ENCODE data around the gene CALCOCO1. TPM values are rescaled to one million over a fixed set of nuclear protein-coding genes. Genes with fewer than 3 reads are reported as not detected.

The CALCOCO1 gene
- total RNA-seq, 2 experiments from 2014 or later = 12.8 to 25.1 TPM

- Histone ChIP-seq H3K4me1 (ENCODE audit: insufficient read depth, low read length, poor library complexity, severe bottlenecking) (no peaks in the 10 kb centered on the region), H3K9me2 (ENCODE audit: insufficient read depth, low read length) (no peaks in the 10 kb centered on the region), H2AFZ (ENCODE audit: low read length) (no peak overlapping the region), H3K4me2 (ENCODE audit: low read length) (no peak overlapping the region), H4K20me1 (ENCODE audit: insufficient read depth, low read length) (no peaks in the 10 kb centered on the region), H3K79me2 (ENCODE audit: insufficient read depth, low read depth, low read length) (no peaks in the 10 kb centered on the region), H3K36me3 (ENCODE audit: insufficient read depth, low read length) (peaks cover 79% of the 10 kb centered on the region), H3K27ac (ENCODE audit: low read depth, low read length, poor library complexity, severe bottlenecking) (no peak overlapping the region), H3K9me3 (ENCODE audit: low read length) (no peaks in the 10 kb centered on the region), H3K4me3 (ENCODE audit: low read depth, low read length, poor library complexity, severe bottlenecking) (no peak overlapping the region)
- CTCF ChIA-PET (ENCODE audit: unreplicated experiment) = no interaction called here
- intact Hi-C loops (cut with micrococcal nuclease; ENCODE audit: unreplicated experiment) = no loop called here
- POLR2A ChIA-PET = interaction anchor here (0.9 kb wide), 1 partner anchor 10 kb away, joined by 3 read pairs; no protein-coding TSS in a partner anchor
- TF ChIP-seq EZH2phosphoT487 (IDR thresholded peaks at IDR 0.05; ENCODE audit: borderline replicate concordance, low read depth, low read length) = no peak
- TF ChIP-seq CTCF (conservative IDR thresholded peaks at IDR 0.05; ENCODE audit: low read length) = no peak
- no TSS peak for BruUV-seq (replicated peaks)
- no peak for DNase-seq (ENCODE audit: low spot score)
These were observed 62.3 kb downstream of the CALCOCO1 start for GRCh38 chr12:53664936-53665335.

GRCh38 chr12:53664191-53664590 is 63.1 kb downstream of the CALCOCO1 start:
- Histone ChIP-seq H2AFZ (ENCODE audit: low read length) (no peak overlapping the region), H3K4me2 (ENCODE audit: low read length) (no peak overlapping the region), H3K4me3 (ENCODE audit: low read depth, low read length, poor library complexity, severe bottlenecking) (no peak overlapping the region), H3K4me1 (ENCODE audit: insufficient read depth, low read length, poor library complexity, severe bottlenecking) (no peaks in the 10 kb centered on the region), H4K20me1 (ENCODE audit: insufficient read depth, low read length) (no peaks in the 10 kb centered on the region), H3K9me2 (ENCODE audit: insufficient read depth, low read length) (no peaks in the 10 kb centered on the region), H3K9me3 (ENCODE audit: low read length) (no peaks in the 10 kb centered on the region), H3K79me2 (ENCODE audit: insufficient read depth, low read depth, low read length) (no peaks in the 10 kb centered on the region), H3K27ac (ENCODE audit: low read depth, low read length, poor library complexity, severe bottlenecking) (no peak overlapping the region), H3K36me3 (ENCODE audit: insufficient read depth, low read length) (peaks cover 71% of the 10 kb centered on the region)
- intact Hi-C loops (cut with micrococcal nuclease; ENCODE audit: unreplicated experiment) = no loop called here
- ChIA-PET POLR2A (interaction anchor here (0.6 to 1.4 kb wide), 3 partner anchors 11 to 286 kb away, joined by 3 to 5 read pairs (median 3); partner anchors contain the start of gene ATP5MC2), CTCF (ENCODE audit: unreplicated experiment) (no interaction called here)
- TF ChIP-seq CTCF (conservative IDR thresholded peaks at IDR 0.05; ENCODE audit: low read length) (no peak), EZH2phosphoT487 (IDR thresholded peaks at IDR 0.05; ENCODE audit: borderline replicate concordance, low read depth, low read length) (no peak)
- BruUV-seq (replicated peaks) = no TSS peak
- no peak for DNase-seq (ENCODE audit: low spot score)

GRCh38 chr12:53660041-53660440 is 67.2 kb downstream of the CALCOCO1 start:
- no peaks in the 10 kb centered on the region for H3K9me3 ChIP-seq (ENCODE audit: low read length)
- H3K4me1 ChIP-seq (ENCODE audit: insufficient read depth, low read length, poor library complexity, severe bottlenecking) = no peaks in the 10 kb centered on the region
- intact Hi-C loops (cut with micrococcal nuclease; ENCODE audit: unreplicated experiment) = no loop called here
- no TSS peak for BruUV-seq (replicated peaks)
- no peaks in the 10 kb centered on the region for H3K9me2 ChIP-seq (ENCODE audit: insufficient read depth, low read length)
- no peaks in the 10 kb centered on the region for H4K20me1 ChIP-seq (ENCODE audit: insufficient read depth, low read length)
- CTCF ChIA-PET (ENCODE audit: unreplicated experiment) = no interaction called here
- H3K4me2 ChIP-seq (ENCODE audit: low read length) = no peak overlapping the region
- no peak overlapping the region for H3K4me3 ChIP-seq (ENCODE audit: low read depth, low read length, poor library complexity, severe bottlenecking)
- POLR2A ChIA-PET = interaction anchor here (0.6 to 1.1 kb wide), 2 partner anchors 28 to 39 kb away, joined by 3 to 8 read pairs; no protein-coding TSS in a partner anchor
- no peak for DNase-seq (ENCODE audit: low spot score)
- no peaks in the 10 kb centered on the region for H3K79me2 ChIP-seq (ENCODE audit: insufficient read depth, low read depth, low read length)
- H2AFZ ChIP-seq (ENCODE audit: low read length) = no peak overlapping the region
- H3K27ac ChIP-seq (ENCODE audit: low read depth, low read length, poor library complexity, severe bottlenecking) = no peak overlapping the region
- no peak for TF ChIP-seq EZH2phosphoT487 (IDR thresholded peaks at IDR 0.05; ENCODE audit: borderline replicate concordance, low read depth, low read length)
- no peak for TF ChIP-seq CTCF (conservative IDR thresholded peaks at IDR 0.05; ENCODE audit: low read length)
- H3K36me3 ChIP-seq (ENCODE audit: insufficient read depth, low read length) = peaks cover 33% of the 10 kb centered on the region

Measured in OCI-LY7 (cell line).